Uterus (tissue), 4 donors: ENCODE results near the gene NEK10. TPM values are rescaled to one million over a fixed set of nuclear protein-coding genes. Genes with fewer than 3 reads are reported as not detected.
A peak's percentile ranks its signal among the peaks of the same experiment; 100 is the strongest.

Source experiments
- DNase-seq, 2 donors: peaks; one replicate each; pipeline ENCODE4 v3.0.0-alpha.2; 2019 to 2020
- H3K27ac ChIP-seq, 2 donors: fragments of 200-600 bp; sonication (generic); 1 replicate in 1 of 2; 2 replicates in 1 of 2; pipeline ENCODE4 v1.5.1; 2016 to 2018
- H3K27me3 ChIP-seq, 2 donors: fragments of 200-600 bp; sonication (generic); one replicate each; pipeline ENCODE4 v1.5.1; 2018 to 2019; ENCODE audit warnings: control low read depth in 1 of 2
- H3K36me3 ChIP-seq, 2 donors: fragments of 200-600 bp; sonication (generic); one replicate each; pipeline ENCODE4 v1.5.1; 2019; ENCODE audit warnings: control low read depth in 1 of 2
- H3K4me1 ChIP-seq, 2 donors: fragments of 200-600 bp; sonication (generic); one replicate each; pipeline ENCODE4 v1.5.1; 2018 to 2019; ENCODE audit warnings: control low read depth in 1 of 2
- H3K4me3 ChIP-seq, 2 donors: fragments of 200-600 bp; sonication (generic); 1 replicate in 1 of 2; 2 replicates in 1 of 2; pipeline ENCODE4 v1.5.1; 2018 to 2019; ENCODE audit warnings: mild to moderate bottlenecking in 1 of 2
- H3K9me3 ChIP-seq, 2 donors: fragments of 200-600 bp; sonication (generic); one replicate each; pipeline ENCODE4 v1.5.1; 2019; ENCODE audit warnings: control low read depth in 1 of 2
- POLR2A ChIP-seq, 2 donors: fragments of 450-650 bp; IDR thresholded peaks; one replicate each; pipeline ENCODE4 v1.6.1; 2016; ENCODE audit warnings: antibody characterized with exemption in 2 of 2, mild to moderate bottlenecking in 1 of 2, moderate library complexity in 1 of 2
- intact Hi-C: fragments of 100-400 bp; cut with DNase I; formaldehyde crosslinking; loops from one replicate; pipeline ENCODE4 v1.15.1; 2023; ENCODE audit warnings: low total_unique reads
- total RNA-seq, 4 donors: library from RNA; depleted of rRNA in 3 of 4; stranded (reverse); fragments of >200 nt in 3 of 4; gene quantifications; one replicate each; pipeline versions ENCODE4 v1.1.0 to v1.2.4, GENCODE V29; 2014 to 2023
- TF ChIP-seq, protein P1 (sequence below), 4 experiments: fragments of 200-600 bp in 2 of 4; fragments of 450-650 bp in 2 of 4; sonication (generic) in 2 of 4; IDR thresholded peaks; one replicate each; pipeline ENCODE4 v1.5.1; 2016 to 2019; ENCODE audit warnings: antibody characterized with exemption in 4 of 4, mild to moderate bottlenecking in 2 of 4, moderate library complexity in 1 of 4
- donor health status: DM: yes; HTN: yes; CAD: no.

NEK10 gene
- total RNA-seq, 4 donors from 2014 or later: under 0.01 to 8.3 (median 0.83) TPM

DNA sequence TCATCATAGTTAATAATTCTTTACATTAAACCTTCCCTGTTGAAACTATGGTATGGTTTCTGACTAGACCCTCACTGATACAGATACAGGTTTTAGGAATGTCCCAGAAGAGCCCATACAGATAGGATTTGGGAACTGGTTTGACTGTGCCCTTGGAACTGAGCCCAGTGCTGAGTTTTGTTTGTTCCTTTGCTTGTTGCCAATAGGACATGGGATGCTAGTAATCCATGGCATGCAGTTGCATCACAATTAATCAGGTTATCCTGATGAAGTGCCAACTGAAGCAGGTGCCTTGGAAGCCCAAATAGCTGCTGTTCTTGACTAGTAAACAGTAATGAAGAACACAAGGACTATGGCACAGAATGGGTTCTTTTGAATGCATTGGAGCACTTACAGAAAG lies 230.6 kb downstream of the NEK10 start:
- Histone ChIP-seq H3K36me3 (no peaks in the 10 kb centered on the region), H3K27me3 (no peaks in the 10 kb centered on the region), H3K9me3 (no peaks in the 10 kb centered on the region), H3K4me3 (no peak overlapping the region), H3K27ac (no peak overlapping the region), H3K4me1 (no peaks in the 10 kb centered on the region)
- no peak for DNase-seq
- no peak for TF ChIP-seq POLR2A (IDR thresholded peaks at IDR 0.05)
- TF ChIP-seq, protein P1, sequence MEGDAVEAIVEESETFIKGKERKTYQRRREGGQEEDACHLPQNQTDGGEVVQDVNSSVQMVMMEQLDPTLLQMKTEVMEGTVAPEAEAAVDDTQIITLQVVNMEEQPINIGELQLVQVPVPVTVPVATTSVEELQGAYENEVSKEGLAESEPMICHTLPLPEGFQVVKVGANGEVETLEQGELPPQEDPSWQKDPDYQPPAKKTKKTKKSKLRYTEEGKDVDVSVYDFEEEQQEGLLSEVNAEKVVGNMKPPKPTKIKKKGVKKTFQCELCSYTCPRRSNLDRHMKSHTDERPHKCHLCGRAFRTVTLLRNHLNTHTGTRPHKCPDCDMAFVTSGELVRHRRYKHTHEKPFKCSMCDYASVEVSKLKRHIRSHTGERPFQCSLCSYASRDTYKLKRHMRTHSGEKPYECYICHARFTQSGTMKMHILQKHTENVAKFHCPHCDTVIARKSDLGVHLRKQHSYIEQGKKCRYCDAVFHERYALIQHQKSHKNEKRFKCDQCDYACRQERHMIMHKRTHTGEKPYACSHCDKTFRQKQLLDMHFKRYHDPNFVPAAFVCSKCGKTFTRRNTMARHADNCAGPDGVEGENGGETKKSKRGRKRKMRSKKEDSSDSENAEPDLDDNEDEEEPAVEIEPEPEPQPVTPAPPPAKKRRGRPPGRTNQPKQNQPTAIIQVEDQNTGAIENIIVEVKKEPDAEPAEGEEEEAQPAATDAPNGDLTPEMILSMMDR (IDR thresholded peaks at IDR 0.05): no peak
- intact Hi-C loops: no loop called here

DNA sequence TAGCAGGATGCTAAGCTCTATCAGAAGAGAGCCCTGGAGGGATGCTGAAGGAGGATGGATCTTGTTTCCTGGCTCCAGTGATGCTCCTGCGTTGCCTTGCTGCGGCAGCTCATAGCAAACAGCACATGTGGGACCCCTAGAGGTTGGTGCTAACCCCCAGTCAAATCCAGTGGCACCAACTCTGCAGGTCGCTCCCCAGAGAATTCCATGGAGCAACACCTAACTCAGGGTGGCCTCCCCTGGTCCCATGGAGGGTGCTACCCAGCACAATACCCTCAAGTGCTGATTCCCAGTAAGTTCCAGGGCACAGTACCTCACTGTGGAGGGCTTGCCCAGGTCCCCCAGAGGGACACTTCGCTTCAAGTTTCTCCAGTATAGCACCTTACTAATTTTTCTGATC lies 231.2 kb downstream of the NEK10 start:
- no peaks in the 10 kb centered on the region for H3K36me3 ChIP-seq
- H3K4me1 ChIP-seq: no peaks in the 10 kb centered on the region
- DNase-seq: no peak
- no peaks in the 10 kb centered on the region for H3K9me3 ChIP-seq
- TF ChIP-seq, protein P1 (IDR thresholded peaks at IDR 0.05): no peak
- no peak overlapping the region for H3K27ac ChIP-seq
- no peak overlapping the region for H3K4me3 ChIP-seq
- H3K27me3 ChIP-seq: no peaks in the 10 kb centered on the region
- intact Hi-C loops: no loop called here

DNA sequence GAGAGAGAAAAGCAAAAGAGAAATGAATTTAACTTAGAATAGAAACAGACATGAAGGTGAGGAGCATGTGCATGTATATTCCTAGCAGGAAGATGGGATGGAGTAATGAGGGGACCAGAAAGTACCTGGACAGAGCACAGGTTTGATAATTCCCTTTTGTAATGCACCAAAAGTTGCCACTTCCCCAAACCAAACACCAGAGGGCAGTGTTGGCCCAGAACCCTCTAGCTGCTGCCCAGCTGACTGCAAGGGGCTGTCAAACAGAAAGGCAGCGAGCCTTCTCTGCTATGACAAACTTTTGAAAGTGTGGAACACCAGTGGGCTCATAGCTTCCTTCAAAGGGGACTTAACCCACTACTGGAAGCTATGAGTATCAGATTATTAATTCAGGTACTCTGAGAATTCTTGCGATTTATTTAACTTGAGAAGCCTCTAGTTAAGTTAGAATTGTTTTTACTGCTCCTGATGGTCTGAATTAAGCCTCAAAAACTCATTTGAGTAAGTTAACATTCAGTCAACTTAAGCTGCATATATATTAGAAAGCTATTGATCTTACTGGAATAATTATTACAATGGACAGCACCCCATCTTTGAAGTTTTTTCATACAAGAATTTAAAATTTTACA lies 234.9 kb downstream of the NEK10 start:
- Histone ChIP-seq H3K9me3 (no peaks in the 10 kb centered on the region), H3K4me1 (no peaks in the 10 kb centered on the region), H3K27ac (no peak overlapping the region), H3K27me3 (no peaks in the 10 kb centered on the region), H3K4me3 (no peak overlapping the region), H3K36me3 (no peaks in the 10 kb centered on the region)
- no peak for TF ChIP-seq POLR2A (IDR thresholded peaks at IDR 0.05)
- TF ChIP-seq, protein P1 (IDR thresholded peaks at IDR 0.05): peak; percentile 60 to 72 (median 64)
- peak; percentile 32 to 35 for DNase-seq
- intact Hi-C loops: no loop called here

DNA sequence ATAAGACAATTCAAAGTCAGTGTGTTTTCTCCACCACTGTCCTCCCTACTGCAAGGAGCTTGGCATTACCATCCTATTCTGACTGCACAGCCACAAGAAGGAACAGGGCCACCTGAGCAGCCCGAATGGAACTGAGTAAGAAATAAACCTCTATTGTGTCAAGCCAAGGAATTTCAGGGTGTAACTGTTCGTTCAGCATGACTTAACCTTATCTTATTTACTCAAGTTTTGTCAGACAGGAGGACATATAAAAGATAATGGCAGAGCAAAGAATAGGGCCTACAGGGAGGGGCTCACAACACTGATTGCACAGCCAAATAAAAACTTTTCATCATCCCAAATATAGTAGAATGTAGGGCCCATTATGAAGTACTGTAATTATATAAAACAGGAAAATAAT lies 236.1 kb downstream of the NEK10 start:
- H3K27ac ChIP-seq: no peak overlapping the region
- H3K4me1 ChIP-seq: no peaks in the 10 kb centered on the region
- H3K27me3 ChIP-seq: no peaks in the 10 kb centered on the region
- no peaks in the 10 kb centered on the region for H3K9me3 ChIP-seq
- TF ChIP-seq, protein P1 (IDR thresholded peaks at IDR 0.05): no peak
- TF ChIP-seq POLR2A (IDR thresholded peaks at IDR 0.05): no peak
- DNase-seq: no peak
- H3K36me3 ChIP-seq: no peaks in the 10 kb centered on the region
- H3K4me3 ChIP-seq: no peak overlapping the region
- intact Hi-C loops: no loop called here

DNA sequence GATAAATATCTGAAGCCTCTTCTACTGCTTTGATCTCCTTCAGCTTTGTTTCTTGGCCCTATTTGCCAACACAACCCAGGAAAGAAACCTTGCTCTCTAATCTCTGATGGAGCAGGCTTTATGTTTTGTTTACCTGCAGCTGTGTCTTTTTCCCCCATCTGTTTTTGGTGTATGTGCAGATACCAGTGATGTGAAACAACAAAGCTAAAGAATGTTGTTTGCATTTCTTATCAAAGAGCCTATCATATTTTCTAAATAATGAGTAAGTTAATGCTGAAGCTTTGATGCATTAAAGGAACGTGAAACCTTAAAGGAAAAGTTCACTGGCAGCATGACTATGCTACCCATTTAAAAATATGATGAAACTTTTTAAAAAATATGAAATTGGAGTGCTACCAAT lies 238.4 kb downstream of the NEK10 start:
- Histone ChIP-seq H3K4me3 (no peak overlapping the region), H3K27ac (no peak overlapping the region), H3K36me3 (no peaks in the 10 kb centered on the region), H3K27me3 (no peaks in the 10 kb centered on the region), H3K4me1 (no peaks in the 10 kb centered on the region), H3K9me3 (no peaks in the 10 kb centered on the region)
- intact Hi-C loops: no loop called here
- TF ChIP-seq, protein P1 (IDR thresholded peaks at IDR 0.05): no peak
- TF ChIP-seq POLR2A (IDR thresholded peaks at IDR 0.05): no peak
- DNase-seq: no peak
